Kasumi-1 (cell line): Measurements from ENCODE around the gene GZMM.

Experiments used
- DNase-seq, 2 experiments: peaks; one replicate each; lab custom pipeline; 2025; lab: John Stamatoyannopoulos, UW

GZMM gene

DNA sequence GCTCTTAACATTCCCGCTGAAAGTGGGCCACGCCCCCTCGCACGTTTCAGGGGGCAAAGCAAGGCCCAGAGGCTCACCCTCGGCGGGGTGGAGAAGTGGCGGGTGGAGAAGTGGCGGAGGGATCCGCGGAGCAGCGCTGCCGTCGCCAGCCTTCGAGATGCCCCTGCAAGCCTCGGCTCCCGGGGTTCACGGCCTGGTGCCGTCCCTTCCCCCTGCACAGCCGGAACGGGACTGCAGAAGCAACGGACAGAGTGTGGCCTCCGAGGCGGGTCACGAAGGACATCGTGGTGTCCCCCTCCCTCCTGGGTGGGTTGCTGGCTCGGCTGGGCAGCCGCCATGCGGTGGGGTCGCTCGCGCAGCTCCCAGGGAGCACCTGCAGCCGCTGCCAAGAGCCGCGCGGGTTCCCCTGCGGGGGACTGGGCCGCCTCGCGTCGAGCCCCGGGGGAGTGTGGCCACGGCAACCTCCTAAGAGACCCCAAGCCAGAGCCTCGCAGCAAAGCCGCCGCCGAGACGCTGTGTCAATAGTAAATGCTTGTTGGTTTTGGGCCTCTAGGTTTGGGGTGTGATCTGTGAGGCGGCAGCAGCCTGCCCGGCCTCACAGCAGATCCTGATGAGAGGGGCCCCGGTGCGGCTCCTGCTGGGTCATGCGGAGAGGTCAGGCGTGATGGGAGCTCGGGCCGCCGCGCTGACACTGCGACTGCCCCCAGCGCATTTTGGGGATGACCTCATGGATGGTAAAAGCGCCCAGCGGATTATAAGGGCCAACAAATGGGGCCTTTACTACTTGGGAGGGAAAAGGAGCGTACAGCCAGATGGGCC lies 31.1 kb upstream of the GZMM start:
- no peak for DNase-seq

DNA sequence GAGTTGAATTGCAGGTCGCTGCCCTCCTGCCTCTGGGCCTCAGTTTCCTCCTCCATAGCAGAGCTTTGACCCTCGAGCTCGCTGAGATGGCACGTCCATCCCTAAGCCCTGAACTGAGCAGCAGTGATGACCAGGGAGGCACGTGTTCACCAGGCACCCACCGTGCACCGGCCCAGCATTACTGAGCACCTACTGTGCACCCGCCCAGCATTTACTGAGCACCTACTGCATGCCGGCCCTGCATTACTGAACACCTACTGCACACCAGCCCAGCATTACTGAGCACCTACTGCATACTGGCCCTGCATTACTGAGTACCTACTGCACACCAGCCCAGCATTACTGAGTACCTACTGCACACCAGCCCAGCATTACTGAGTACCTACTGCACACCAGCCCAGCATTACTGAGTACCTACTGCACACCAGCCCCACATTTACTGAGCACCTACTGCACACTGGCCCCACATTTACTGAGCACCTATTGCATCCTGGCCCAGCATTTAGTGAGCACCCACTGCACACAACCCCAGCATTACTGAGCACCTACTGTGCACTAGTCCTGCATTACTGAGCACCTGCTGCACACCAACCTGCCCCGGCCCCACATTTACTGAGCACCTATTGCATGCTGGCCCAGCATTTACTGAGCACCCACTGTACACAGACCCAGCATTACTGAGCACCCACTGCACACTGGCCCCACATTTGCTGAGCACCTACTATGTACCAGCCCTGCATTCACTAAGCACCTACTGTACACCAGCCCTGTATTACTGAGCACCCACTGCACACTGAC lies 30.3 kb upstream of the GZMM start:
- no peak for DNase-seq

DNA sequence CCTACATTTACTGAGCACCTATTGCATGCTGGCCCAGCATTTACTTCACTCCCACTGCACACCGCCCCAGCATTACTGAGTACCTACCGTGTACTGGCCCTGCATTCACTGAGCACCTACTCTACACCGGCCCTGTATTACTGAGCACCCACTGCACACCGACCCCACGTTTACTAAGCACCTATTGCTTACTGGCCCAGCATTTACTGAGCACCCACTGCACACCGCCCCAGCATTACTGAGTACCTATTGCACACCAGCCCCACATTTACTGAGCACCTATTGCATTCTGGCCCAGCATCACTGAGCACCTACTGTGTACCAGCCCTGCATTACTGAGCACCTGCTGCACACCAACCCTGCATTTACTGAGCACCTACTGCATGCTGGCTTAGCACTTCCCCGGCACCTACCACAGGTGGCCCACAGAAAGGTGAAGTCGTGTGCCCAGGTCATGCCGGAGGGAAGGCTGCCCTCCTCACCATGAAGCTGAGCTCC lies 29.6 kb upstream of the GZMM start:
- no peak for DNase-seq

DNA sequence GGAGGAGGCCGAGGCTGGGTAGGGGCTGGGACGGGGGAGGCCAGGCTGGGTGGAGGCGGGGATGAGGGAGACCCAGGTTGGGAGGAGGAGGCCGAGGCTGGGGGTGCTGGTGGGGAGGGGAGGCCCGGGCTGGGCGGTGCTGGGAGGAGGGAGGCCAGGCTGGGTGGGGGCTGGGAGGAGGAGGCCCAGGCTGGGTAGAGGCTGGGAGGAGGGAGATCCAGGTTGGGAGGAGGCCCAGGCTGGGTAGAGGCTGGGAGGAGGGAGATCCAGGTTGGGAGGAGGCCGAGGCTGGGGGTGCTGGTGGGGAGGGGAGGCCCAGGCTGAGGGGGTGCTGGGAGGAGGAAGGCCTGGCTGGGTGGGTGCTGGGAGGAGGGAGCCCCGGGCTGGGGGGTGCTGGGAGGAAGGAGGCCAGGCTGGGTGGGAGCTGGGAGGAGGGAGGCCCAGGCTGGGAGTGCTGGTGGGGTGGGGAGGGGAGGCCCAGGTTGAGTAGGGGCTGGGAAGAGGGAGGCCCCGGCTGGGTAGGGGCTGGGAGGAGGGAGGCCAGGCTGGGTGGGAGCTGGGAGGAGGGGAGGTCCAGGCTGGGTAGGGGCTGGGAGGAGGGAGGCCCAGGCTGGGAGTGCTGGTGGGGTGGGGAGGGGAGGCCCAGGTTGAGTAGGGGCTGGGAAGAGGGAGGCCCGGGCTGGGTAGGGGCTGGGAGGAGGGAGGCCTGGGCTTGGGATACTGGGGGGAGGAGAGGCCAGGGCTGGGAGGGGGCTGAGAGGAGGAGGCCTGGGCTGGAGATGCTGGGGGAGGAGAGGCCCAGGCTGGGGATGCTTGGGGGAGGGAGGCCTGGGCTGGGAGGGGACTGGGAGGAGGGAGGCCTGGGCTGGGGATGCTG lies 25.9 kb upstream of the GZMM start:
- no peak for DNase-seq

DNA sequence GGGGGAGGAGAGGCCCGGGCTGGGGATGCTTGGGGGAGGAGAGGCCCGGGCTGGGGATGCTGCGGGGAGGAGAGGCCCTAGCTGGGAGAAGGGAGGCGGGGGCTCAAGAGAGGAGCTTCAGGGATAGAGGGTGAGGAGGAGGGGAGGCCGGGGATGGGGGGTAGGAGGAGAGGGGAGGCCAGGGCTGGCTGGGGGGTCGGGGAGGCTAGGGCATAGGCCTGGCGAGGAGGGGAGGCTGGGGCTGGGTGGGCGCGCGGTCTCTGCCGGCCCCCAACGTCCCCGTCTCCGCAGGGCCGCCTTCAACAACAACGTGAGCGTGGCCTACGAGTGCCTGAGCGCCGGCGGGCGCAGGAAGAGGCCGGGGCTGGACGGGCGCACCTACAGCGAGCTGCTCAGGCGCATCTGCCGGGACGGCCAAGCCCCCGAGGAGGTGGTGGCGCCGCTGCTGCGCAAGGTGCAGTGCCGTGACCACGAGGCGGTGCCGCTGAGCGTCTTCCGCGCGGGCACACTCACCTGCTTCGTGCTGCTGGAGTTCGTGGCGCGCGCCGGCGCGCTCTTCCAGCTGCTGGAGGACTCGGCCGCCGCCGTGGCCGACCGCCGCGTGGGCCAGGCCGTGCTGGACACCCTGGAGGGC lies 25.1 kb upstream of the GZMM start:
- DNase-seq: no peak

DNA sequence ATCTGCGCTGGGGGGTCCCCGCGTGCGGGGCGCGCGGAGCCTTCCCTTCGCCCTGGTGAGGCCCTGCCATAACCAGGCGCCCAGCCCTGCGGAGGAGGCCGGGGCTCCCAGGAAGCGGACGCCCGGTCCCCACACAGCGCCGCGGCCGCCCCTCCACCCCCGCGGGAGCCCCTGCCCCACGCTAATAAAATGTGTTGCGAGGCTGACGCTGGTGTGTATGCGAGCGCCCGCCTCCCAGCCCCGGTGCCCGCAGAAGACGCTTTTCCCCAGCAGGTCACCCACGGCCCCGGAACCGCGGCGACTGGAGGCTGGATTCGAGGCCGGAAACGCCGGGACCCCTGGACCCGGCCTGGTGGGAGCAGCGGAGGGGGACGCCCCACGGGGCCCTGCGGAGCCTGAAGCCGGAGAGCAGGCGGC lies 24.4 kb upstream of the GZMM start:
- DNase-seq: no peak

DNA sequence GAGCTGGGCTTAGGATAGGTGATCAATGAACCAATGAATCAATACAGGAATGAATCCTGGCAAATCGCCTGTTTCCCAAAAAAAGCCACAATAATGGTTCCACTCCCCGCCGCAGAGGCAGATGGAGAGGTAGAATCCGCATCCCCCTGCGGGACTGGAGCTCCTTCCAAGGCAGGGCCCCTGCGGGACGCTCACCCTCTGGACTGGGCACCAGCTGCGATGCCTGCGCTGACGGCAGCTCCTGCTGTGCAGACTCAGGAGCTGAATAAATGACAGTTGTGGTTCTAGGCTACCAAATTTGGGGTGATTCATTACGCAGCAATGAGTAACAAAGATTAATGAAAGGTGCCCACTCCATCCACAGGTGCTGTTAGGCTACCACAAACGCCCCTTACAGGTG lies 21.1 kb upstream of the GZMM start:
- no peak for DNase-seq

DNA sequence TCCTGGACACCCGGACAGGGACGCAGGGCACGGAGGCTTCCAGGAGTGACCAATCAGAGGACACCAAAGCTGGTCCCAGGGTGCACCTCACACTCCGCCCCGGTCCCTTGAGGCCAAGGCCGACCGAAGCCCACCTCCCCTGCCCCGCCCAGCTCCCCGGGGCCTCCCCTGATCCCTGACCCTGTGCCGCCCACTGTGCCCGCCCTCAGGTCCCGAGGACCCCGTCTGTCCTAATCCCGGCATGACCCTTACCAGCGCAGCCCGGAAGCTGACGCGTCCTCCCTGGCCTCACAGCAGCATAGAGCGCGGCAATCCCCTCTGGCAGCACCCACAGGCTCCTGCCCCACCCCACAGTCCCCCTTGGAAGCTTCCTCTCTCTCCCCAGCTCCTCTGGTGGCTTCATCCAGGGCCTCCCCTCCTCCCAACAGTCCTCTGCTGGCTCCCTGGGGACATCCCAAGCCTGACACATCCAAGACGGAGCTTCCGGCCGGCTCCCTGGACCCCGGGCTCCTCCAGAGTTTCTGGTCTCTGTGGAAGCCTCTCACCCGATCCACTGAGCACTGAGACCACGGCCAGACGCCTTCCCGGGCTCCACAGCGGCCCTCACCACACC lies 19.7 kb upstream of the GZMM start:
- DNase-seq: no peak

DNA sequence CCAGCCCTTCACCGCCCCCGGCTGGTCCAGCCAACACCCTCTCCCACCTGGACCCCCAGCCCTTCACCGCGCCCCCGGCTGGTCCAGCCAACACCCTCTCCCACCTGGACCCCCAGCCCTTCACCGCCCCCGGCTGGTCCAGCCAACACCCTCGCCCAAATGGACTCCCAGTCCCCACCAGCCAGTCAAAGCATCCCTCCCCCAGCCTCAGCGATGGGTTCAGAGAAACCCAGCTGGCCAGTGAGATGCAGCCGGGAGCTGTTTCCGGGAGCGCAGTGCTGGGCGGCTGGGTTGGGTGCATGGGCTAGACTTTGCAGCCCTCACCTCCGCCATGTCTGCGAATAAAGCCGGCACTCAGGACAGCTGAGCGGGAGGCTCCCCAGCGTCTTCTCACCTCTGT lies 18.8 kb upstream of the GZMM start:
- no peak for DNase-seq

DNA sequence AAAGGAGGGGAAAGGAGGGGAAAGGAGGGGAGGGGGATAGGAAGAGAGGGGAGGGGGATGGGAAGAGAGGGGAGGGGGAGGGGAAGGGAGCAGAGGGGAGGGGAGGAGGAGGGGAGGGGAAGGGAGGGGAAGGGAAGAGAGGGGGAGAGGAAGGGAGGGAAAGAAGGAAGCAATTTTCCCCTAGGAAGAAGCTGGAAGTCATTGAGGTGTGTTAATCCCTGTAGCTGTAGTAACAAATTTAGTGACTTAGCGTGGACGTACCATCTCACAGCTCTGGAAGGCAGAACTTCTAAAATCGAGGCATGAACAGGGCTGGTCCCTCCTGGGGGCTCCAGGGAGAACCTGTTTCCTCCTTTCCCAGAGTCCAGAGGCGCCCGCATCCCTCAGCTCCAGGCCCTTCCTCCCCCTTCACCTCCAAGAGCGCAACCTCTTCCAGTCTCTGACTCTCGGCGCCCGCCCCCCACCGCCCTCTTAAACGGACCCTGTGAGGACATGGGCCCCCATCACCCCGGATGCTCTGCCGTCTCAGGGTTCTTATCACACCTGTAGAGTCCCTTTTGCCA lies 17.9 kb upstream of the GZMM start:
- no peak for DNase-seq

DNA sequence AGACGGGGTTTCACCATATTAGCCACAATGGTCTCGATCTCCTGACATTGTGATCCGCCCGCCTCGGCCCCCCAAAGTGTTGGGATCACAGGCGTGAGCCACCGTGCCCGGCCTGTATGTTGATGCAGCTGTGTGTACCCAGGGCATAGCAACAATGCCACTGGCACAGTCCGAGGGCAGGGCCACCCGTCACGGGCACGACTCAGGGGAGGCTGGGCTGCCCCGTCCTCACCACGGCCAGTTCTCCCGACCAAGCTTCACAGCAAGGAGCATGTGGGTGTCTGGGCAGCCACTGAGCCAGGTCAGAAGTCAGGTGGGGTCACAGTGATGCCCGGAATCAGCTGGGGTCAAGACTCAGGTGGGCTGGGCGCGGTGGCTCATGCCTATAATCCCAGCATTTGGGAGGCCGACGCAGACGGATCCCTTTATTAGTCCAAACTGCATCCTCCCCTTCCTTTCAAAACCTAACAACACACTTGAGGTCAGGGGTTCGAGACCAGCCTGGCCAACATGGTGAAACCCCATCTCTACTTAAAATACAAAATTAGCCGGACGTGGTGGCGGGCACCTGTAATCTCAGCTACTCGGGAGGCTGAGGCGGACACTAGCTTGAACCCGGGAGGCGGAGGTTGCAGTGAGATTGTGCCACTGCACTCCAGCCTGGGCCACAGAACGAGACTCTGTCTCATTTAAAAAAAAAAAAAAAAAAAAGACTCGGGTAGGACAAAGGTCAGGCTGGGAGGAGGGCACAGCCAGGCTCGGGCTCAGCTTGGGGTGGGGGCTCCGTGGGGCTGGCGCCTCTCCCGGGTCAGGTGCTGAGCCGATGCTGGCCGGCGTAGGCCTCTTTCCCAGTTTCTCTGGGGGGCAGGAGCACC lies 13.5 kb upstream of the GZMM start:
- DNase-seq: no peak

DNA sequence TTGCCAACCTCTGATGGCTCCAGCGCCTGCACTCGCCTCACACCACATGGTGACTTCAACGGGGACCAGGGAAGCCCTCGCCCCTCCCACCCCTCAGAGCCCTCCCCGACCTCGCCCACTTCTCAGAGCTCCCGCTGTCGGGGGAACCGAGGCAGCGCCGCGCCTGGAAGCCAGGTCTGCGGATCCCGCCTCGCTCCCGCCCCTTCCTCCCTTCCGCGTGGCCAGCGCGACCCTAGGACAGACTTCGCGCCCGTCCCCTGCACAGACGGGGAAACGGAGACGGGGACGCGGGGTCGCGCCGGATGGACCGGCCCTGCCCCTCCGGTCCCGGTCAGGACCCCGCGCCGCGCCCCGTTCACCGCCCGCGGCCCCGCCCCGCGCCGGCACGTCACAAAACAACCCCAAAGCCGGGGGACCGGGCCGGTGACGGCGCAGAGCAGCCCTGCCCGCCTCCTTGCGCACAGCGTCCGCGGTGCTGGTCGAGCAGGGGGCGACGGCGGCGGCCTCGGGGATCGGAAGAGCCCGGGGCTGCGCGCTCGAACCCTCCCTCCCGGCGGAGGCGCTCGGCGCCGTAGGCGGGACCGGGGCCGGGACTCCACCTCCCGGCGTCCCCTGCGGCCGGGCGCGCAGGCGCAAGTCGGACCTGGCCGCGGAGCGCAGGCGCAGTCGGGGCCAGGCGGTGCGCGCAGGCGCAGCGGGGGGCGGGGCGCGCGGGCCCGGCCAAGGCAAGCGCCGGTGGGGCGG lies 12.7 kb upstream of the GZMM start:
- peak; percentile 76 to 82 for DNase-seq

DNA sequence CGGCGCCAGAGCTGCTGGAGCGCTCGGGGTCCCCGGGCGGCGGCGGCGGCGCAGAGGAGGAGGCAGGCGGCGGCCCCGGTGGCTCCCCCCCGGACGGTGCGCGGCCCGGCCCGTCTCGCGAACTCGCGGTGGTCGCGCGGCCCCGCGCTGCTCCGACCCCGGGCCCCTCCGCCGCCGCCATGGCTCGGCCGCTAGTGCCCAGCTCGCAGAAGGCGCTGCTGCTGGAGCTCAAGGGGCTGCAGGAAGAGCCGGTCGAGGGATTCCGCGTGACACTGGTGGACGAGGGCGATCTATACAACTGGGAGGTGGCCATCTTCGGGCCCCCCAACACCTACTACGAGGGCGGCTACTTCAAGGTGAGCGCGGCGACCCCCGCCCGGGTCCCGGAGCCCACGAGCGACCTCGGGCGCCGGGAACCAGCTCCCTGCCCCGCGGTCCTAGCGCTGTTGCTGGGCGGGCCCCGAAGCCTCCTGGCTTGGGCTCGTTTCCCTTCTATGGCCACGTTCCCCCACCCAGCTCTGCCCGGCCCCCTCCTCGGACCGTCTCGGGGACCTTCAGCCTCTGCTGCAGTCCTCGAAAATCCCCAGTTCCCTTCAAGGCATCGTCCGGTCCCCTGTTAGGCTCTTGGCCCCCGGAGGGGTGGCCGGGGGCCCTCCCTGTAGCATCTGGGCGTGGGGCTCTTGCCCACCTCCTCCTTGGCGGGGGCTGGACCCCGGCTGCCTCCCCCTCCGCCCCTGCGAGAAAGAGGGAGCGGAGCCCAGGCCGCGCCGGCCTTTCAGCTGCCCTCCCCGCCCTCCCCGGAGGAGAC lies 11.9 kb upstream of the GZMM start, which contains the start of gene CDC34:
Gene CDC34, plus strand, starts transcription at position 8 of the 808 bp plus-strand sequence. Its CDS starts 172 bp downstream, at position 180.
- DNase-seq: no peak

DNA sequence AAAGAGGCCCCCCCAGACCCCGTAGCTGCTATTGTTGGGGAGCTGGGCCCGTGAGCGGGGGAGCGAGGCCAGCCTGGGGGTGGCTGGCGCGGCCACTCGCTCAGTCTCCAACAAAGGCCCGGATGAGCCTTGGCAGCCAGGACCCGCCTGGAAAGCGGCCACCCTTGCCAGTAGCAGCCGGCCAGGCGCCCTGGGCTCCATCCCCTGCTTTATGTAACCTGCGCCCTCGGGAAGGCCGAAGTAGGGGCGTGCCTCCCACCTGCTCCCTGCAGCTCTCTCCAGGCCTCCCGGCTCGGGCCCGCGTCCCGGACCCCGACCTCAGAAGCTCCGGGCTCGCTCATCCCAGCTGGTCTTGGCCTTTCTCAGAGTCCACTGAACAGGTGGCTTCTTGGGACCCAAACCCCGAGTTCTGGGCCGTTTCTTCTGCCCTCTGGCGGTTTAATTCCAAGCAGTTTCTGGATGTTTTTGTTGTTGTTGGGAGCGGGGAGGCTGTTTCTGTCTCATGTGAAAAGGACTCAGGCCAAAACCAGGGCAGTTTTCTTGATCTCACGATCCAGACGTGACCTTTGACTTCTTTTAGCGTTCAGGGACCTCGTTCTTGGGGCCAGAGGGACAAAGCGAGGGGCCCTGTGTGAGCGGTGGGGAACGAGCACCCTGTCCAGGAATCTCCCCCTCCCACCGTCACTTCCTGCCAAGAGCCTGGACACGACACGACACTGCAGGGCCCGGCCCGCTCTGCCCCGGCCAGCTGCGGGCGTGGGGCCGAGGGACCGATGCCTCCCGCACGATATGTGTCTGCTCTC lies 11.1 kb upstream of the GZMM start:
- peak; percentile 58 to 59 for DNase-seq

DNA sequence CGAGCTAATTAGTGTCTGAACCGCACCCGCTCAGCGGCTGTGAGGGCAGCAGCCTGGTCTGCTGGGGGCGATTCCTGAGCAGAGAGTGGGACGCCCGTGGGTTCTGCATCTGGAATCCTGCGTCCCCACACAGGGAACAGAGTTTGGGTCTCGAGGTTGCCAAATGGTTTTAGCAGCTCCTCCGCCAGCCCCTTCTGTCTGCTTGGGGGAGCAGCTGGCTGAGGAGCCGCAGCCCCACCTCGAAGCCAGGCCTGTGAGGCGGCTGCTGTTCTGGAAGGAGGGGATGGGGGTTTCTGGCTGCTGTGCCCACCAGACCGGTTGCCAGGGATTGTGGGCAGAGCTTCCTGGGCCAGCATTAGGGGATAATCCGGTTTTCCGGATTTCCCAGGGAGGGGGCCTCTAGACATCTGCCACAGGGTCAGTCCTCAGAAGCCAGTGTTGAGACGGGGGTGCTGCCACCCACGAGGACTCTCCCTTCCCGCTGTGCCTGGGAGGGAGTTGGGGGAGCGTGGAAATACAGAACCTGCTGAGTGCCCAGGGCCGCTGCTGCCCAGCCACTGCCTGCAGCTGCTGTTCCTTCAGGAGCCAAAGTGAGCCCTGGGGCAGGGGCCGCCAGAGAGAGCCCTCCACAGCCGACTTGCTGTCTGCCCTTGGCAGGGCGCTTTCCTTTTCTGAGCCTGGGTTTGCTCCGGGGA lies 10.3 kb upstream of the GZMM start:
- no peak for DNase-seq

DNA sequence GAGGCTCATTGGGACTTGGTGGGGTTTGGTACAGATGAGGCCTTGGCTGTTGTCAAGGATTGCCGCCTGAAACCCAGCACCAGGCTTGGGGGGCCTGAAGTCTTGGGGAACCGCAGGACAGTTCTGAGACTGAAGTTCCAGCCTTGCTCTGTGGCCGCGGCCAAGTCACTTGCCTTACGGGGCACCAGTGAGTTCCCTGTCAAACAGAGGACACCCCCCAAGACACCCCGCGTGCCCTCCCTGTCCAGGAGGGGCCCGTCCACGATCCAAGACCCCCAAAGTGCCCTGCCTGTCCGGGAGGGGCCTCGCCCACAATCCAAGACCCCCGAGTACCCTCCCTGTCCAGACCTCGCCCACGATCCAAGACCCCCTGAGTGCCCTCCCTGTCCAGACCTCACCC lies 9.8 kb upstream of the GZMM start:
- DNase-seq: no peak
